Heart right ventricle (tissue), 16 donors: ENCODE data around the gene DCAF4. TPM values are rescaled to one million over a fixed set of nuclear protein-coding genes. Genes with fewer than 3 reads are reported as not detected.

Experiments
- ATAC-seq, 8 donors: fragments of 200-7000 bp; cut with Tn5 transposase; one replicate each; pipeline ENCODE4 v1.9.1; 2020; ENCODE audit warnings: mild to moderate bottlenecking in 8 of 8, moderate library complexity in 8 of 8, moderate number of reproducible peaks in 1 of 8
- DNase-seq, 2 donors: peaks; one replicate each; pipeline ENCODE4 v3.0.0-alpha.2; 2020
- H3K27ac ChIP-seq, 10 donors: fragments of 200-600 bp; sonication (generic) in 2 of 10; one replicate each; pipeline versions ENCODE4 v1.5.0 to v1.8.0; 2020 to 2022; ENCODE audit warnings: mild to moderate bottlenecking in 3 of 10
- H3K27me3 ChIP-seq, 7 donors: fragments of 200-600 bp; one replicate each; pipeline ENCODE4 v1.8.0; 2021 to 2022; ENCODE audit warnings: mild to moderate bottlenecking in 2 of 7
- H3K36me3 ChIP-seq, 9 donors: fragments of 200-600 bp; sonication (generic) in 1 of 9; one replicate each; pipeline versions ENCODE4 v1.5.0 to v1.8.0; 2020 to 2022; ENCODE audit warnings: mild to moderate bottlenecking in 2 of 9
- H3K4me1 ChIP-seq, 9 donors: fragments of 200-600 bp; sonication (generic) in 1 of 9; one replicate each; pipeline versions ENCODE4 v1.5.0 to v1.8.0; 2020 to 2022; ENCODE audit warnings: mild to moderate bottlenecking in 4 of 9
- H3K4me3 ChIP-seq, 10 donors: fragments of 200-600 bp; sonication (generic) in 2 of 10; one replicate each; pipeline versions ENCODE4 v1.5.0 to v1.8.0; 2020 to 2022; ENCODE audit warnings: mild to moderate bottlenecking in 7 of 10, moderate library complexity in 2 of 10
- H3K9me3 ChIP-seq, 11 donors: fragments of 200-600 bp in 10 of 11; sonication (generic) in 2 of 11; one replicate each; pipeline versions ENCODE4 v1.5.0 to v1.8.0; 2013 to 2022; ENCODE audit warnings: mild to moderate bottlenecking in 2 of 11, control low read depth in 1 of 11, moderate library complexity in 1 of 11
- CTCF ChIP-seq, 9 donors: fragments of 200-600 bp; sonication (generic) in 2 of 9; IDR thresholded peaks; one replicate each; pipeline versions ENCODE4 v1.5.0 to v1.8.0; 2021 to 2022; ENCODE audit warnings: antibody characterized with exemption in 9 of 9, mild to moderate bottlenecking in 5 of 9, moderate library complexity in 1 of 9
- WGBS, 2 donors: extraction: QIAGEN DNeasy Blood & Tissue Kit; methylation state at CpG; one replicate each; pipeline ENCODE4 v1.1.7; 2013; ENCODE audit warnings: inconsistent platforms in 1 of 2; 5-methylcytosine and 5-hydroxymethylcytosine counted together
- intact Hi-C, 10 donors: fragments of 100-400 bp; cut with DNase I; formaldehyde crosslinking; loops; one replicate each; pipeline versions ENCODE4 v1.11.1 to v1.14.2; 2022
- polyA plus RNA-seq, 2 donors: library from polyadenylated mRNA; stranded (reverse); fragments of 200-250 nt; gene quantifications; one replicate each; pipeline ENCODE4 v1.2.3, GENCODE V29; 2013
- total RNA-seq, 10 donors: library from RNA; stranded (reverse); fragmentation: NEBNext Ultra II Directional in 3 of 10; extraction: Animal tissue kit (Norgen Biotek cat#: 25700) in 3 of 10; gene quantifications; one replicate each; pipeline versions ENCODE4 v1.2.1 to v1.2.4, GENCODE V29; 2021 to 2023
- donor health status: Arrhythmogenic right ventricular cardiomyopathy.
- donor health status: ischemic (EF 13 %, LVEDD 7.1; RV severe dilation, severe dysfunction).
- donor health status: healthy with polysubstance abuse.
- donor health status: DM: no; HTN: yes; CAD: no.
- donor health status: DM: no; HTN: no; CAD: no.
- donor health status: ischemic (EF 25% LVEDD 6.9; RV normal size, moderate dysfunction).
- donor health status: ischemic (EF 25% LVEDD 5.7; RV mildly dilated, moderate dysfunction).
- donor health status: healthy.
- donor health status: DM: yes; HTN: yes; CAD: no.
- donor health status: Ischemic cardiomyopathy.
- donor health status: ischemic (EF 35%, LVEDD 5.7; RV mildly dilated, moderate dysfunction).
- donor health status: nonischemic (EF 11% LVEDD 7.7; RV severe dilation, severe dysfunction).
- donor health status: DM: yes; HTN: yes; CAD: no.
- donor health status: PGD.
- donor health status: ischemic (EF 29% LVEDD 5.4; RV normal size, mild dysfunction).
- donor health status: nonischemic (EF 23%, LVEDD 6.1; RV moderate dilation, normal function).

The DCAF4 gene
- total and polyA plus RNA-seq, 12 donors: 2.2 to 8.9 (median 6.4) TPM

- no peak overlapping the region for H3K4me3 ChIP-seq
- WGBS, 2 donors: 95 to 97% methylated on average over 5 of the region's 5 CpGs
- no peak for DNase-seq
These were observed 42.1 kb downstream of the DCAF4 start for GRCh38 chr14:72968316-72968715.

GRCh38 chr14:72970058-72970630 lies 43.9 kb downstream of the DCAF4 start:
- intact Hi-C loops: no loop called here
- Histone ChIP-seq H3K27me3 (no peaks in the 10 kb centered on the region), H3K36me3 (peaks cover 4 to 85% (median 59%) of the 10 kb centered on the region in 9 donors), H3K4me1 (no peaks in the 10 kb centered on the region), H3K9me3 (no peaks in the 10 kb centered on the region), H3K27ac (no peak overlapping the region), H3K4me3 (no peak overlapping the region)
- TF ChIP-seq CTCF (IDR thresholded peaks at IDR 0.05): no peak
- ATAC-seq (peak in 5 of 8 donors; percentile 32 to 49 (median 39)), DNase-seq (peak; percentile 21 to 40)
- 84 to 87% methylated on average over 17 of the region's 17 CpGs for WGBS, 2 donors

More at GRCh38 chr14:72968316-72968715, 42.1 kb downstream of the DCAF4 start:
- Histone ChIP-seq H3K27me3 (no peaks in the 10 kb centered on the region), H3K9me3 (no peaks in the 10 kb centered on the region), H3K36me3 (peaks cover 0 to 67% (median 40%) of the 10 kb centered on the region in 9 donors), H3K27ac (no peak overlapping the region), H3K4me1 (no peaks in the 10 kb centered on the region)
- ATAC-seq: no peak
- TF ChIP-seq CTCF (IDR thresholded peaks at IDR 0.05): no peak
- intact Hi-C loops: no loop called here

DNA sequence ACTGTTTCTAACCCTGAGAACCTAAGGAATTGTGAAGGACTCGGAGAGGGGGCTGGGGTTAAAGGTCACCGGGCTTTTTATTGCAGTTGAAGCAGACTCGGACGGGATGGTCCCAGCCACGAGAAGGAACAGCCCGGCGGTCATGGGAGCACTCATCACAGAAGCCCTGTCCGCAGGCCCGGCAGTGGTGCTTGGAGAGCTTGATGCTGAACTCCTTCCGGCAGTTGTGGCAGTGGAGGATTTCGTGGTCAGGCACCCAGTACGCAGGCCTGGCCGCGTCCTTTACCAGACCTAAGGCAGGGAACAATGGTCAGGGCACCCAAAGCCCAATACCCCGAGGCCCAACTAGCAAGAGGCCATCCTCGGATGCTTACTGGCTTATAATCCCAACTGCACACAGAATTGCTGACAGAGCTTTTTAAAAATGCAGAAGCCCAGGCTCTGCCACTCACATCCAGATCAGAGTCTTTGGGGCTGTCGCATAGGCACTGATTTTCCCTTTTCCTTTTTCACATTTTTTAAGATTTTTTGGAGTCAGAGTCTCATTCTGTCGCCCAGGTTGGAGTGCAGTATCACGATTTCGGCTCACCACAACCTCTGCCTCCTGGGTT lies 44.7 kb downstream of the DCAF4 start:
- Histone ChIP-seq H3K27me3 (no peaks in the 10 kb centered on the region), H3K9me3 (no peaks in the 10 kb centered on the region), H3K4me1 (no peaks in the 10 kb centered on the region), H3K27ac (no peak overlapping the region), H3K4me3 (no peak overlapping the region), H3K36me3 (peaks cover 4 to 93% (median 66%) of the 10 kb centered on the region in 9 donors)
- no peak for ATAC-seq
- DNase-seq: no peak
- 93 to 97% methylated on average over 20 of the region's 20 CpGs for WGBS, 2 donors
- TF ChIP-seq CTCF (IDR thresholded peaks at IDR 0.05): no peak
- intact Hi-C loops: no loop called here

- no peaks in the 10 kb centered on the region for H3K9me3 ChIP-seq
- no peak overlapping the region for H3K27ac ChIP-seq
- 87 to 94% methylated on average over 12 of the region's 12 CpGs for WGBS, 2 donors
- H3K4me1 ChIP-seq: no peaks in the 10 kb centered on the region
- H3K4me3 ChIP-seq: no peak overlapping the region
- no peak for TF ChIP-seq CTCF (IDR thresholded peaks at IDR 0.05)
- DNase-seq: no peak
- H3K27me3 ChIP-seq: no peaks in the 10 kb centered on the region
- H3K36me3 ChIP-seq: peaks cover 6 to 100% (median 68%) of the 10 kb centered on the region in 9 donors
- intact Hi-C loops: no loop called here
- ATAC-seq: no peak
These were observed 48.4 kb downstream of the DCAF4 start for GRCh38 chr14:72974661-72975060.
